Bronchial epithelial cell (primary cell): ENCODE results near the gene RAVER1. TPM values are rescaled to one million over a fixed set of nuclear protein-coding genes. Genes with fewer than 3 reads are reported as not detected.

Experiments used
- DNase-seq: peaks from one replicate; pipeline ENCODE4 v3.0.0-alpha.2; 2010; ENCODE audit warnings: low read depth
- FAIRE-seq: peaks from 2 replicates; lab custom pipeline; 2011; peaks lifted over from hg19 to GRCh38; lab: Jason Lieb, UNC
- H3K27me3 ChIP-seq: 2 replicates; pipeline ENCODE4 v1.5.1; 2011; ENCODE audit warnings: low read length; ENCODE audit not compliant: control insufficient read depth, insufficient read depth
- H3K36me3 ChIP-seq: 2 replicates; pipeline ENCODE4 v1.5.1; 2011; ENCODE audit warnings: low read length; ENCODE audit not compliant: control insufficient read depth, insufficient read depth
- H3K4me3 ChIP-seq: 2 replicates; pipeline ENCODE4 v1.5.1; 2011; ENCODE audit warnings: mild to moderate bottlenecking, low read depth, low read length, control low read depth
- total RNA-seq: library from RNA; depleted of rRNA; stranded (reverse); fragments of >200 nt; gene quantifications from 2 replicates; pipeline ENCODE4 v1.2.1, GENCODE V29; 2014
- TF ChIP-seq, protein P1 (sequence below): IDR thresholded peaks from 2 replicates; pipeline ENCODE4 v1.5.1; 2011; ENCODE audit warnings: mild to moderate bottlenecking, moderate library complexity, low read length, control low read depth, inconsistent platforms; ENCODE audit not compliant: insufficient read depth, severe bottlenecking

RAVER1 gene
- total RNA-seq, 1 donor from 2014 or later: 4.2 TPM

DNA sequence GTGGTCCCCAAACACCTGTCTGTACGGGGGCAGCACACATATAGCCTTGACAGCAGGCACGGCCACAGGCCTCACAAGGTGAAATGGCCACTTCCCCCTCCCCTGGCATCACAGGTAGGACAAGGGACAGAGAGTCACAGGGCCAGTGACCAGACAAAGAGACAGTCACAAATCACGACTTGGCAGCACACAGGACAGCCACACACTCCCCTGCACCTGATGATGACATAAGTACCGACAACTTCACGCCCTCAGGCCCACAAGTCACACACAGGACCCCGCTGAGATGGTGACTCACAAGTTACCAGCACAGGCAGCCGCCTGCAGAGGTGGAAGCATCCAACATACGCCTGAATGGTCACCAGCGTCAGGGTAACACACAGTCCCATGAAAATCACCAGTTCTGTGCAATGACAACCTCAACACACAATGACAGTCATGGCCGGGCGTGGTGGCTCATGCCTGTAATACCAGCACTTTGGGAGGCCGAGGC, 30.5 kb upstream of the RAVER1 start:
- TF ChIP-seq, protein P1, sequence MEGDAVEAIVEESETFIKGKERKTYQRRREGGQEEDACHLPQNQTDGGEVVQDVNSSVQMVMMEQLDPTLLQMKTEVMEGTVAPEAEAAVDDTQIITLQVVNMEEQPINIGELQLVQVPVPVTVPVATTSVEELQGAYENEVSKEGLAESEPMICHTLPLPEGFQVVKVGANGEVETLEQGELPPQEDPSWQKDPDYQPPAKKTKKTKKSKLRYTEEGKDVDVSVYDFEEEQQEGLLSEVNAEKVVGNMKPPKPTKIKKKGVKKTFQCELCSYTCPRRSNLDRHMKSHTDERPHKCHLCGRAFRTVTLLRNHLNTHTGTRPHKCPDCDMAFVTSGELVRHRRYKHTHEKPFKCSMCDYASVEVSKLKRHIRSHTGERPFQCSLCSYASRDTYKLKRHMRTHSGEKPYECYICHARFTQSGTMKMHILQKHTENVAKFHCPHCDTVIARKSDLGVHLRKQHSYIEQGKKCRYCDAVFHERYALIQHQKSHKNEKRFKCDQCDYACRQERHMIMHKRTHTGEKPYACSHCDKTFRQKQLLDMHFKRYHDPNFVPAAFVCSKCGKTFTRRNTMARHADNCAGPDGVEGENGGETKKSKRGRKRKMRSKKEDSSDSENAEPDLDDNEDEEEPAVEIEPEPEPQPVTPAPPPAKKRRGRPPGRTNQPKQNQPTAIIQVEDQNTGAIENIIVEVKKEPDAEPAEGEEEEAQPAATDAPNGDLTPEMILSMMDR: no peak
- Histone ChIP-seq H3K27me3 (no peaks in the 10 kb centered on the region), H3K4me3 (no peak overlapping the region), H3K36me3 (peaks cover 30% of the 10 kb centered on the region)
- no peak for FAIRE-seq
- DNase-seq: peak; percentile 35

DNA sequence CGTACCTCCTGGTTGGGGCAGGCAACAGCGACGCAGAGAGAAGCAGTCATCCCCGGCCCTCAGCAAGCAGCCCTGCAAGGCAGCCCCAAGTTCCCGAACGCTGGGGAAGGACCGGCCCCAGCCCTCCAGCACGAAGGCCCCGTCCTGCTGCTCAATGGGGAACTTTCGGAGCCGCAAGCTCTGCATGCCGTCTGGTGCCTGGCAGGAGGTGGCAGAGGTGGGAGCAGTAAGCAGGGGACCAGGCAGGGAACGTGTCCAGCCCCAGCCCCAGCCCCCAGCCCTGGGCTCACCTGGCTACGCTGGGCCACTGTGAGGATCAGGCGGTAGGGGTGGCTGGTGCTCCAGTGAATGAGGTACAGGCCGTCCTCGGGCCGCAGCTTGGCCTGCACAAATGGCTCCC, 28.9 kb upstream of the RAVER1 start:
- FAIRE-seq: no peak
- no peak for DNase-seq
- H3K4me3 ChIP-seq: no peak overlapping the region
- H3K36me3 ChIP-seq: peaks cover 28% of the 10 kb centered on the region
- TF ChIP-seq, protein P1: no peak
- no peaks in the 10 kb centered on the region for H3K27me3 ChIP-seq

DNA sequence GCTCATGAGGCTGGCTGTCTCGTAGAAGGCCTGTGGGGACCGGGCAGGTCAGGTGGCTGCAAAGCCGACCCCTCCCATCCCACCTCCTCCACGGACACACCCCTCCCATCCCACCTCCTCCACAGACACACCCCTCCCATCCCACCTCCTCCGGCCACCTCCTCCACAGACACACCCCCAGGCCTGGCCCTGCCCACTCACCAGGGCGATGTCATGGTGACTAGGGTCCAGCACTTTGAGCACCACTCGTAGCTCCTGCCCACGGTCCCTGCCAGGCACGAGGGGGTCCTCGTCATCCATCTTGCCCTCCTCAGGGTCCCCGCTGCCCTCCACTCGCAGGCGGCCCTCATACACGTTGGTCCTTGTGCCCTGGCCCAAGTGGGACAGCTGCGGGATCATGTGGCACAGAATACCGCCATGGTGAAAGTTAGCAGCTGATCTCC, 28.3 kb upstream of the RAVER1 start:
- FAIRE-seq (no peak), DNase-seq (no peak)
- peaks cover 29% of the 10 kb centered on the region for H3K36me3 ChIP-seq
- TF ChIP-seq, protein P1: no peak
- H3K27me3 ChIP-seq: no peaks in the 10 kb centered on the region
- H3K4me3 ChIP-seq: no peak overlapping the region

DNA sequence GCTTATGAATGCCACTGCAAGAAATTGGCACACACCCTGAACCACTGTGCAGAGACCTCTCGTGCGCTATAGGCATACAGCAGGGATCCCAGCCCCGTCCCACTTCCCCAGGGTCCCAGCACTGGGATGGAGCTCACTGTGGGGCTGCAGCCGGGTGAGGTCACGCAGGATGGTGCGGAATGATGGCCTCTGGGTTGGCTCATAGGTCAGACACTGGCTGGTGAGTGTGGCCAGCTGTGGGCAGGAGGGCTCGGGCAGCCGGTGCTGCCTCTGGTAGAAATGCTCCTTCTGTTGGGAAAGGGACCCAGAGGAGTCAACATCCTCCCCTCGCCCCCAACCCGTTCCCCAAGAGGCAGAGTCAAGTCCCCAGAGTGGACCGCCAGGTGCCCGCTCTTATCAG, 23.1 kb upstream of the RAVER1 start:
- FAIRE-seq: no peak
- Histone ChIP-seq H3K4me3 (no peak overlapping the region), H3K27me3 (no peaks in the 10 kb centered on the region), H3K36me3 (peaks cover 27% of the 10 kb centered on the region)
- TF ChIP-seq, protein P1: no peak
- no peak for DNase-seq

DNA sequence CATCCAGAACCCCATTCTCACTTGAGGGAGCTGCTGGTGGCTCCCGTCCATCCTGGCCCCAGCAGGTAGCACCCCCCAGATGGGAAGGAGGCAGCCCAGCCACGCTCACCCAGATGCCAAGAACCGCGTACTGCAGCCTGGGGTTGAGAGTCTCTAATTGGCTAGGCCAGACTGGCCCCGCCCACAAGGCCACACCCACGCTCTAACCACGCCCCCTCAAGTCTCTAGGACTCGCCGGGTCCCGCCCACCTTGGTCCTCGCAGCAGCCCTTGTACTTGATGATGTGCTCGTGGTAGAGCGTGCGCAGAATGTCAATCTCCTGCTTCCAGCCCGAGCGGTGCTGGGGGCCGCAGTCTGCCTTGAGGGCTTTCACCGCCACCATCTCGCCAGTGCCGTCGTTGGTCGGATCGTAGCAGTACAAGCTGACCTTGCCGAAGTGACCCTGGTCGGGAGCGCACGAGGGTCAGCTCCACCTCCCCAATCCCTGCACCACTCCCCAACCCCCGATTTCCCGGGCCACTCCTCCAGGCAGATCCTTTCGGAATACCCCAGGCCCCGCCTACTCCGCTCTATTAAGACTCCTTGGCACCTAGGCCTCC, 20.6 kb upstream of the RAVER1 start:
- FAIRE-seq (peak; percentile 40), DNase-seq (no peak)
- no peaks in the 10 kb centered on the region for H3K27me3 ChIP-seq
- no peak overlapping the region for H3K4me3 ChIP-seq
- H3K36me3 ChIP-seq: peaks cover 22% of the 10 kb centered on the region
- TF ChIP-seq, protein P1: no peak
